ENCODE results near the gene IGSF21. TPM values are rescaled to one million over a fixed set of nuclear protein-coding genes. Genes with fewer than 3 reads are reported as not detected.

Gene IGSF21
- total RNA-seq, 1 experiment from 2014 or later, result 30.5 TPM

DNA sequence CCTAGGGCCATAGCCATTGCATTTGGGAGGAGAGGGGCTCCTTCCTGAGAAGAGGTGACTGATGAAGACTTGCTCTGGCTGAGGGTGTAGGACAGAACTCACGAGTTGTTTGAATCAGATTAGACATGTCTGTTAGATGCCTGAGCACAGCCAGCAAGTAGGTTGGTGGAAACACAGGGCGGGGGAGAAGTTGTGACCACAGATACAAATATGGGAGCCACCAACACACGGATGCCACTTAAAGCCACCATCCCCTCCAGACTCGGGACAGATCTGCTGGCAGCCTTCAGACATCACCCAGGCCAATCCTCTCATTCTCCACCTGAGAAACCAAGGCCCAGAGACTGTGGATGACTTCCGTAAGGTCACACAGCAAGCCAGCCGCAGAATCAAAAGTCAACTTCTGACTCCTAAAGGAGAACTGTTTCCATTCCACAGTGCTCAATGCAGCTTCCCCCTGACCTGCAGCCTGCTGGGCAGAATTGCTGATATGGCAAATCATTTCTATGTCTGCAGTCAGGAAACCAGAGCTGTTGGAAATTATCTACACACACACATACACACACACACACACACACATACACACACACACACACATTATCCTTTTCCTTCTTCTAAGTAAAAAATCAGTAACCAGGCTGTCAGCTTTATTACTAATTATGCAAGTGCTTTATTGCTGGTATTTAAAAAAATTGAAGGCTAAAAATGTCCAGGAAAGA lies 196.7 kb downstream of the IGSF21 start (continued):
- TF ChIP-seq, protein P1, sequence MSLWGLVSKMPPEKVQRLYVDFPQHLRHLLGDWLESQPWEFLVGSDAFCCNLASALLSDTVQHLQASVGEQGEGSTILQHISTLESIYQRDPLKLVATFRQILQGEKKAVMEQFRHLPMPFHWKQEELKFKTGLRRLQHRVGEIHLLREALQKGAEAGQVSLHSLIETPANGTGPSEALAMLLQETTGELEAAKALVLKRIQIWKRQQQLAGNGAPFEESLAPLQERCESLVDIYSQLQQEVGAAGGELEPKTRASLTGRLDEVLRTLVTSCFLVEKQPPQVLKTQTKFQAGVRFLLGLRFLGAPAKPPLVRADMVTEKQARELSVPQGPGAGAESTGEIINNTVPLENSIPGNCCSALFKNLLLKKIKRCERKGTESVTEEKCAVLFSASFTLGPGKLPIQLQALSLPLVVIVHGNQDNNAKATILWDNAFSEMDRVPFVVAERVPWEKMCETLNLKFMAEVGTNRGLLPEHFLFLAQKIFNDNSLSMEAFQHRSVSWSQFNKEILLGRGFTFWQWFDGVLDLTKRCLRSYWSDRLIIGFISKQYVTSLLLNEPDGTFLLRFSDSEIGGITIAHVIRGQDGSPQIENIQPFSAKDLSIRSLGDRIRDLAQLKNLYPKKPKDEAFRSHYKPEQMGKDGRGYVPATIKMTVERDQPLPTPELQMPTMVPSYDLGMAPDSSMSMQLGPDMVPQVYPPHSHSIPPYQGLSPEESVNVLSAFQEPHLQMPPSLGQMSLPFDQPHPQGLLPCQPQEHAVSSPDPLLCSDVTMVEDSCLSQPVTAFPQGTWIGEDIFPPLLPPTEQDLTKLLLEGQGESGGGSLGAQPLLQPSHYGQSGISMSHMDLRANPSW (CRISPR knock-in tag; conservative IDR thresholded peaks at IDR 0.05; ENCODE audit: low read depth), result no peak
- TF ChIP-seq, protein P2, sequence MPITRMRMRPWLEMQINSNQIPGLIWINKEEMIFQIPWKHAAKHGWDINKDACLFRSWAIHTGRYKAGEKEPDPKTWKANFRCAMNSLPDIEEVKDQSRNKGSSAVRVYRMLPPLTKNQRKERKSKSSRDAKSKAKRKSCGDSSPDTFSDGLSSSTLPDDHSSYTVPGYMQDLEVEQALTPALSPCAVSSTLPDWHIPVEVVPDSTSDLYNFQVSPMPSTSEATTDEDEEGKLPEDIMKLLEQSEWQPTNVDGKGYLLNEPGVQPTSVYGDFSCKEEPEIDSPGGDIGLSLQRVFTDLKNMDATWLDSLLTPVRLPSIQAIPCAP (CRISPR knock-in tag; IDR thresholded peaks at IDR 0.05), result no peak
- TF ChIP-seq, protein P3, sequence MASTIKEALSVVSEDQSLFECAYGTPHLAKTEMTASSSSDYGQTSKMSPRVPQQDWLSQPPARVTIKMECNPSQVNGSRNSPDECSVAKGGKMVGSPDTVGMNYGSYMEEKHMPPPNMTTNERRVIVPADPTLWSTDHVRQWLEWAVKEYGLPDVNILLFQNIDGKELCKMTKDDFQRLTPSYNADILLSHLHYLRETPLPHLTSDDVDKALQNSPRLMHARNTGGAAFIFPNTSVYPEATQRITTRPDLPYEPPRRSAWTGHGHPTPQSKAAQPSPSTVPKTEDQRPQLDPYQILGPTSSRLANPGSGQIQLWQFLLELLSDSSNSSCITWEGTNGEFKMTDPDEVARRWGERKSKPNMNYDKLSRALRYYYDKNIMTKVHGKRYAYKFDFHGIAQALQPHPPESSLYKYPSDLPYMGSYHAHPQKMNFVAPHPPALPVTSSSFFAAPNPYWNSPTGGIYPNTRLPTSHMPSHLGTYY (CRISPR knock-in tag; IDR thresholded peaks at IDR 0.05), result no peak

DNA sequence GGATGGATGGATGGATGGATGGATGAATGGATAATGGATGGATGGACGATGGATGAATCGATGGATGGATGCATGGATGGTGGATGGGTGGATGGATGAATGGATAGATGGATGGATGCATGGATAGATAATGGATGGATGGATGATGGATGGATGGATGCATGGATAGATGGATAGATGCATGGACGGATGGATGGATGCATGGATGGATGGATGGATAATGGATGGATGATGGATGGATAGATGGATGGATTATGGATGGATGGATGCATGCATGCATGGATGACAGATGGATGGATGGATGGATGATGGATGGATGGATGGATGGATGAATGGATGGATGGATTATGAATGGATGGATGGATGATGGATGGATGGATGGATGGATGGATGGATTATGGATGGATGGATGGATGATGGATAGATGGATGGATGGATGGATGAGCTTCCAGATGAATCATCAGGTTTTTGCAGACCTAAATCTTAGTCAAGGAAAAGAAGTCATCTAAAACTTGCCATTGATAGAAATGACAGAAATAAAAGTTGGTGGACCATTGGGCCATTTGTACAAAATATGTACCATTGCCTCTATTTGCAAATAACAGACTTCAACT lies 197.7 kb downstream of the IGSF21 start:
- DNase-seq (ENCODE audit: low spot score), result no peak
- peaks cover 13% of the 10 kb centered on the region for H3K4me1 Mint-ChIP-seq
- POLR2A ChIA-PET, result no interaction called here
- no peak overlapping the region for H3K27ac Mint-ChIP-seq
- CTCF ChIA-PET, result interaction anchor here (1.2 to 1.8 kb wide), 4 partner anchors 59 to 276 kb away, joined by 3 to 8 read pairs (median 4); no protein-coding TSS in a partner anchor
- no peaks in the 10 kb centered on the region for H3K36me3 Mint-ChIP-seq
- no peaks in the 10 kb centered on the region for H3K27me3 Mint-ChIP-seq (ENCODE audit: low read depth)
- ATAC-seq, result no peak
- TF ChIP-seq CBFB (CRISPR knock-in tag; IDR thresholded peaks at IDR 0.05; ENCODE audit: low read depth) (no peak), NFYB (CRISPR knock-in tag; conservative IDR thresholded peaks at IDR 0.05; ENCODE audit: low read depth) (no peak), SOX15 (CRISPR knock-in tag; IDR thresholded peaks at IDR 0.05) (no peak), SMAD3 (CRISPR knock-in tag; IDR thresholded peaks at IDR 0.05; ENCODE audit: borderline replicate concordance) (no peak), ETV6 (CRISPR knock-in tag; IDR thresholded peaks at IDR 0.05) (no peak), ZNF671 (CRISPR knock-in tag; IDR thresholded peaks at IDR 0.05) (no peak), NFATC4 (CRISPR knock-in tag; IDR thresholded peaks at IDR 0.05) (no peak), FOXP1 (CRISPR knock-in tag; IDR thresholded peaks at IDR 0.05; ENCODE audit: borderline replicate concordance) (no peak)
- TF ChIP-seq, protein P4, sequence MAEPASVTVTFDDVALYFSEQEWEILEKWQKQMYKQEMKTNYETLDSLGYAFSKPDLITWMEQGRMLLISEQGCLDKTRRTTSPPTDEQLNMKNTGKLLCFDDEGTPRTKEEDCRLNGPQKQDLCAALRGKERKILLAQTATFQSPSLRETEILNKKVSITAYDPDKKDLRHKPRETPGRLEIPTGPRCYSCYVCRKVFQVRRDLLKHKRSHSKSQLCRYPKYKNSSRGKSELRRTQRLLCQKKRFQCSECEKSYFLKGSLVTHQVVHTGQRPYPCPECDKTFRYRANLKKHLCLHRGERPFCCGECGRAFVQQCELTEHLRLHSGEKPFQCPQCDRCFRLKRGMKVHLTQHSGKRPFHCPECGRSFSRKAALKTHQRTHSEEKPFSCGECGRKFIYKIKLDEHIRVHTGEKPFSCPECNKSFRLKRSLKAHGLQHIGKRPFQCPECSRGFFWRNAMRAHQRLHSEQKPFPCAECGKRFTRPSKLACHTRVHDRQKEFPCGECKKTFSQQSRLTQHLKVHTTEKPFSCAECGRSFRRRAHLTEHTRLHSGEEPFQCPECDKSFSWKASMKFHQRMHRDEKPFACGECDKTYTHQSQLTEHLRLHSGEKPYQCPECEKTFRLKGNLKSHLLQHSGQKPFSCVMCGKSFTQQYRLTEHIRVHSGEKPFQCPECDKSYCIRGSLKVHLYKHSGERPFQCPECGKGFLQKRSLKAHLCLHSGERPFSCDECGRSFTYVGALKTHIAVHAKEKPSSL (CRISPR knock-in tag; conservative IDR thresholded peaks at IDR 0.05), result no peak
- TF ChIP-seq, protein P5, sequence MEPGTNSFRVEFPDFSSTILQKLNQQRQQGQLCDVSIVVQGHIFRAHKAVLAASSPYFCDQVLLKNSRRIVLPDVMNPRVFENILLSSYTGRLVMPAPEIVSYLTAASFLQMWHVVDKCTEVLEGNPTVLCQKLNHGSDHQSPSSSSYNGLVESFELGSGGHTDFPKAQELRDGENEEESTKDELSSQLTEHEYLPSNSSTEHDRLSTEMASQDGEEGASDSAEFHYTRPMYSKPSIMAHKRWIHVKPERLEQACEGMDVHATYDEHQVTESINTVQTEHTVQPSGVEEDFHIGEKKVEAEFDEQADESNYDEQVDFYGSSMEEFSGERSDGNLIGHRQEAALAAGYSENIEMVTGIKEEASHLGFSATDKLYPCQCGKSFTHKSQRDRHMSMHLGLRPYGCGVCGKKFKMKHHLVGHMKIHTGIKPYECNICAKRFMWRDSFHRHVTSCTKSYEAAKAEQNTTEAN (CRISPR knock-in tag; IDR thresholded peaks at IDR 0.05), result no peak
- TF ChIP-seq, protein P6, sequence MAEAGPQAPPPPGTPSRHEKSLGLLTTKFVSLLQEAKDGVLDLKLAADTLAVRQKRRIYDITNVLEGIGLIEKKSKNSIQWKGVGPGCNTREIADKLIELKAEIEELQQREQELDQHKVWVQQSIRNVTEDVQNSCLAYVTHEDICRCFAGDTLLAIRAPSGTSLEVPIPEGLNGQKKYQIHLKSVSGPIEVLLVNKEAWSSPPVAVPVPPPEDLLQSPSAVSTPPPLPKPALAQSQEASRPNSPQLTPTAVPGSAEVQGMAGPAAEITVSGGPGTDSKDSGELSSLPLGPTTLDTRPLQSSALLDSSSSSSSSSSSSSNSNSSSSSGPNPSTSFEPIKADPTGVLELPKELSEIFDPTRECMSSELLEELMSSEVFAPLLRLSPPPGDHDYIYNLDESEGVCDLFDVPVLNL (CRISPR knock-in tag; IDR thresholded peaks at IDR 0.05; ENCODE audit: borderline replicate concordance, low read depth), result no peak
- peaks cover 2% of the 10 kb centered on the region; the same call in 1 of the 2 replicates for H3K9me3 Mint-ChIP-seq
- H3K4me3 Mint-ChIP-seq, result no peak overlapping the region

Measured in WTC11 (cell line).